Astrocyte of the hippocampus (primary cell): ENCODE data around the gene BAIAP2.
"Not testable (repeated sequence)": the region's sequence is repeated elsewhere in the genome, so short reads cannot be mapped to it uniquely, and the experiment has no call there.

Experiments
- DNase-seq: peaks from one replicate; pipeline ENCODE4 v3.0.0; 2011; ENCODE audit warnings: low read depth, low spot score

The BAIAP2 gene

GRCh38 chr17:81068411-81069134, 33.6 kb downstream of the BAIAP2 start:
- DNase-seq: no peak

- no peak for DNase-seq
Observed at GRCh38 chr17:81069135-81069645, 34.2 kb downstream of the BAIAP2 start.

GRCh38 chr17:81070541-81071246, 35.7 kb downstream of the BAIAP2 start:
- no peak for DNase-seq

- DNase-seq: no peak
Observed at GRCh38 chr17:81071761-81072741, 37.1 kb downstream of the BAIAP2 start.

- DNase-seq: no peak
Observed at GRCh38 chr17:81073967-81074839, 39.3 kb downstream of the BAIAP2 start.

- DNase-seq: peak; percentile 65
Observed at GRCh38 chr17:81074875-81075274, 39.9 kb downstream of the BAIAP2 start.

GRCh38 chr17:81075307-81075706, 40.4 kb downstream of the BAIAP2 start:
- no peak for DNase-seq

- no peak for DNase-seq
Observed at GRCh38 chr17:81076141-81076679, 41.3 kb downstream of the BAIAP2 start.

- not testable (repeated sequence) for DNase-seq
Observed at GRCh38 chr17:81078026-81078913, 43.3 kb downstream of the BAIAP2 start.

GRCh38 chr17:81080019-81080418, 45.1 kb downstream of the BAIAP2 start:
- no peak for DNase-seq

GRCh38 chr17:81081222-81082176, 46.5 kb downstream of the BAIAP2 start:
- DNase-seq: no peak

- no peak for DNase-seq
Observed at GRCh38 chr17:81082177-81083073, 47.5 kb downstream of the BAIAP2 start.

- DNase-seq: no peak
Observed at GRCh38 chr17:81083125-81083765, 48.3 kb downstream of the BAIAP2 start.

- no peak for DNase-seq
Observed at GRCh38 chr17:81084680-81085419, 49.9 kb downstream of the BAIAP2 start.

- no peak for DNase-seq
Observed at GRCh38 chr17:81085420-81085911, 50.5 kb downstream of the BAIAP2 start.
